ENCODE data around the gene C1QL1.
A peak's percentile ranks its signal among the peaks of the same experiment; 100 is the strongest.

Gene C1QL1

GRCh38 chr17:44912763-44913544, 55.1 kb downstream of the C1QL1 start:
- no peak for DNase-seq

- DNase-seq, result peak; percentile 67
Observed at GRCh38 chr17:44911133-44912001, 56.7 kb downstream of the C1QL1 start.

GRCh38 chr17:44910231-44911106, 57.6 kb downstream of the C1QL1 start:
- no peak for DNase-seq

Measured in NCI-H82 (cell line).